Bronchial epithelial cell (primary cell): Measurements from ENCODE around the gene BIN2. TPM values are rescaled to one million over a fixed set of nuclear protein-coding genes. Genes with fewer than 3 reads are reported as not detected.
A peak's percentile ranks its signal among the peaks of the same experiment; 100 is the strongest.

Experiments
- DNase-seq: peaks from one replicate; pipeline ENCODE4 v3.0.0-alpha.2; 2010; ENCODE audit warnings: low read depth
- FAIRE-seq: peaks from 2 replicates; lab custom pipeline; 2011; peaks lifted over from hg19 to GRCh38; lab: Jason Lieb, UNC
- H3K27me3 ChIP-seq: 2 replicates; pipeline ENCODE4 v1.5.1; 2011; ENCODE audit warnings: low read length; ENCODE audit not compliant: control insufficient read depth, insufficient read depth
- H3K36me3 ChIP-seq: 2 replicates; pipeline ENCODE4 v1.5.1; 2011; ENCODE audit warnings: low read length; ENCODE audit not compliant: control insufficient read depth, insufficient read depth
- H3K4me3 ChIP-seq: 2 replicates; pipeline ENCODE4 v1.5.1; 2011; ENCODE audit warnings: mild to moderate bottlenecking, low read depth, low read length, control low read depth
- total RNA-seq: library from RNA; depleted of rRNA; stranded (reverse); fragments of >200 nt; gene quantifications from 2 replicates; pipeline ENCODE4 v1.2.1, GENCODE V29; 2014
- TF ChIP-seq, protein P1 (sequence below): IDR thresholded peaks from 2 replicates; pipeline ENCODE4 v1.5.1; 2011; ENCODE audit warnings: mild to moderate bottlenecking, moderate library complexity, low read length, control low read depth, inconsistent platforms; ENCODE audit not compliant: insufficient read depth, severe bottlenecking

BIN2 gene
- total RNA-seq, 1 donor from 2014 or later = not detected

DNA sequence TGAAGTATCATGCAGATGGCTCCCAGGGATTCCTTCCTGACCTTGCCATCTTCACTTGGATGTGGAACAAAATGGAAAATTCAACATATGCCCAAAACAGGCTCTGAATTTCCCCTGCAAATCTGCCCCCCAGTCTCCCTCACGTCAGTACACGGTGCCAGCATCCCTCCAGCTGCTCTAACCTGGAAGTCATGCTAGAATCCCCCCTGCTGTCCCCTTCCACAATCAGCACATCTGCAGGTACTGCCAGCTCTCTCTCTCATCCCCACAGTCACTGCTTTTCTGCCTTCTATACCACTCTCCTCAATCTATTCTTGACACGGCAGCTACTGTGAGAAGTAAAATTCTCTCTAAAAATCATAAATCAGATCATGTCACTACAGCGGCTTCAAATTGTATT is 45.6 kb upstream of the BIN2 start:
- TF ChIP-seq, protein P1, sequence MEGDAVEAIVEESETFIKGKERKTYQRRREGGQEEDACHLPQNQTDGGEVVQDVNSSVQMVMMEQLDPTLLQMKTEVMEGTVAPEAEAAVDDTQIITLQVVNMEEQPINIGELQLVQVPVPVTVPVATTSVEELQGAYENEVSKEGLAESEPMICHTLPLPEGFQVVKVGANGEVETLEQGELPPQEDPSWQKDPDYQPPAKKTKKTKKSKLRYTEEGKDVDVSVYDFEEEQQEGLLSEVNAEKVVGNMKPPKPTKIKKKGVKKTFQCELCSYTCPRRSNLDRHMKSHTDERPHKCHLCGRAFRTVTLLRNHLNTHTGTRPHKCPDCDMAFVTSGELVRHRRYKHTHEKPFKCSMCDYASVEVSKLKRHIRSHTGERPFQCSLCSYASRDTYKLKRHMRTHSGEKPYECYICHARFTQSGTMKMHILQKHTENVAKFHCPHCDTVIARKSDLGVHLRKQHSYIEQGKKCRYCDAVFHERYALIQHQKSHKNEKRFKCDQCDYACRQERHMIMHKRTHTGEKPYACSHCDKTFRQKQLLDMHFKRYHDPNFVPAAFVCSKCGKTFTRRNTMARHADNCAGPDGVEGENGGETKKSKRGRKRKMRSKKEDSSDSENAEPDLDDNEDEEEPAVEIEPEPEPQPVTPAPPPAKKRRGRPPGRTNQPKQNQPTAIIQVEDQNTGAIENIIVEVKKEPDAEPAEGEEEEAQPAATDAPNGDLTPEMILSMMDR = no peak
- H3K4me3 ChIP-seq = no peak overlapping the region
- FAIRE-seq (no peak), DNase-seq (no peak)
- H3K36me3 ChIP-seq = peaks cover 8% of the 10 kb centered on the region
- H3K27me3 ChIP-seq = no peaks in the 10 kb centered on the region

DNA sequence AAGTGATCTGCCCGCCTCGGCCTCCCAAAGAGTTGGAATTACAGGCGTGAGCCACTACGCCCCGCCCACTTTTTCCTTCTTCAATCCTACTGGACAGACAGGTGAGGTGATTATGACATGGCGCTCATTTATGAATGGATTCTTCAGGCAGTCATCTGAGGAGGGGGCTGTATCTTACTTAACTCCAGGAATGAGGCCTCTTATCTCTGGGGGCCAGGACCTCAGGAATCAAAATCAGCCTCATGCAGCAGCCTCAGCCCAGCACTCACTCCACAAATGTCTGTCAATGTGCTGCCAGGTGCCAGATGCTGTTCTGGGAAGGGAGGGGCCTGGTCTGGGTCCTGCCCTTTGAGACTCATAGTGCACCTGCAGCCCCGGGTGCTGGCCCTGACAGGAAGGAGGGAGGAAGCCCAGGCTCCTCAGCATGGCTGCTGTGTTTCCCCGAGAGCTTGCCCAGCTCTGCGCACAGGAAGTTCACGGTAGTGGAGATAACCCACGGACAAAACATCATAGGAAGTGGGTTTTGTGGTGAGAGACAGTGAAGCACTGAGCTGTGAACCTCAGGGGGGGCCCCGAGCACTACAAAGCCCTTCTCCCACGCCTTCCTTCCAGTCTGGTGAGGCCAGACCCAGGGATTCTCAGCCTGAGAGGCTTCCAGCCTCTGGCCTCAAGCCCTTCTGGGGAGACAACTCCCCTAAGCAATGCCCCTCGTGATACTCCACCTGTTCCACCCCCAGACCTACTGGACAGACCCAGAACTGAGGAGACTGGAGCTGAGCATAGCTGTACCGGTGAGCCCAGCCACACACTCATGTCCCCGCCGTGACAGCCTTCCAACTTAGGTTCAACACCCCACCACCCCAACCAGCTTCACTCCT is 44.9 kb upstream of the BIN2 start:
- Histone ChIP-seq H3K27me3 (no peaks in the 10 kb centered on the region), H3K36me3 (peaks cover 11% of the 10 kb centered on the region), H3K4me3 (no peak overlapping the region)
- no peak for FAIRE-seq
- DNase-seq = no peak
- TF ChIP-seq, protein P1 = no peak

DNA sequence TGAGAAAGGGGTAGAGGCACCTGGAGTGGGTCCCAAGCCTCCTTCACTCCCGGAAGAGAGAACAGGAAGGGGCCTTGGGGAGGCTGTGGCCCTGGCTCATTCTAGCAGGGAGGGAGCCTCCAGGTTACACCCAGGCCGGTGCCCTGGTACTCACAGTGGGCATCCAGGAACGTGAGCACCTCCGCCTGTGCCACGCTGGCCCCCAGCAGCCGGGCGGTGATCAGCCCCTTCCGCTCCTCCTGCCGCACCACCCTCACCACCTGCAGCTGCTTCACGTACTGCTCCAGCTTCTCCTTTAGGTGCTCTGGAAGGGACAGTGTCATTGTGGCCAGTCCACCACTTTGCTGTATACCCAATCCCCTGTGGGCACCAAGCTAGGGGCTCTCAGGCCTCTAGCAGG is 41.3 kb upstream of the BIN2 start:
- FAIRE-seq (no peak), DNase-seq (no peak)
- Histone ChIP-seq H3K4me3 (no peak overlapping the region), H3K36me3 (peaks cover 20% of the 10 kb centered on the region), H3K27me3 (no peaks in the 10 kb centered on the region)
- TF ChIP-seq, protein P1 = no peak

DNA sequence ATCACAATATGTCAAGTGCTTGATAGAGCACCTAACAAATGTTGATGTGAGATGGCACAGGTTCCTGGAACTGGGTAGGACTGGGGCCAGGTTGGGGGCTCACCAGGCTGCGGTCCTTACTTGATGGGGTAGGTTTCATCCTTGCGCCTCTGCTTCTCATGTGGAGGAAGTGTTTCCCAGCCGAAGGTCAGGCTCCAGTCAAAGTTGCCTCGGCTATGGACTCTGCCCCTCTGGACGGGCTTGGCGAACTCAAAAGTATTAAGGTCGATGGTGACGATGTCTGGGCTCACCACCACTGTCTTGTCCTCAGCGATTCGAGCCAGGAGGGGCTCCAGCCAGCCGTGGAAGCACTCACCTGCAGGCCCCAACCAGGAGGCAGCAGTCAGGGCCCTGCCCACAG is 40.0 kb upstream of the BIN2 start:
- FAIRE-seq (no peak), DNase-seq (no peak)
- Histone ChIP-seq H3K4me3 (no peak overlapping the region), H3K36me3 (peaks cover 29% of the 10 kb centered on the region), H3K27me3 (no peaks in the 10 kb centered on the region)
- TF ChIP-seq, protein P1 = no peak

DNA sequence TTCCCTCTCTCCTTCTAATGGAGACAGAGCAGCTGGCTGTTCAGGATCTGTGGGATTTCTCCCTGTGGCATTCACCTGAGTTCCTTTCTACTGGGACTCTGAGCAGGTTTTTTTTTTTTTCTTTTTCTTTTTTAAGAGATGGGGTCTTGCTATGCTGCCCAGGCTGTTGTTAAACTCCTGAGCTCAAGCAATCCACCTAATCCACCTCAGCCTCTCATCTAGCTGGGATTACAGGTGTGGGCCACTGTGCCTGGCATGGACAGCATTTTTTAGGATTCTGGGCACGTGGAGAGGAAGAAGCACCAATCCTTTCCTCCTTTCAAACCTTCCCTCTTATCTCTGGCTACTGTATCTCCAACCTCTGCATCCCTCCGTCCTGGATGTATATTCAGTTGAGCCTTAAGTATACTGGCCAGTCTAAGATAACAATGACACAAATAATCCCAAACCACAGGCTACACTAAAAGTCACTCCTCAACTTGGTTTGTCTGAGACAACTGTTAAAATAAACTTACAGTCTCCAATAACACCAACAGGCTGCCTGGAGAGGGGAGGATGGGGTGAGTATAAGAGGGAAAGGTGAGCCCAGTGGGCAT is 38.9 kb upstream of the BIN2 start:
- TF ChIP-seq, protein P1 = no peak
- Histone ChIP-seq H3K4me3 (no peak overlapping the region), H3K27me3 (no peaks in the 10 kb centered on the region), H3K36me3 (peaks cover 28% of the 10 kb centered on the region)
- peak; percentile 32 for FAIRE-seq
- no peak for DNase-seq
